ENCODE data around the gene TREX2. TPM values are rescaled to one million over a fixed set of nuclear protein-coding genes. Genes with fewer than 3 reads are reported as not detected.

The TREX2 gene
- total and polyA plus RNA-seq, 2 experiments from 2014 or later = 0.81 to 1.7 TPM

DNA sequence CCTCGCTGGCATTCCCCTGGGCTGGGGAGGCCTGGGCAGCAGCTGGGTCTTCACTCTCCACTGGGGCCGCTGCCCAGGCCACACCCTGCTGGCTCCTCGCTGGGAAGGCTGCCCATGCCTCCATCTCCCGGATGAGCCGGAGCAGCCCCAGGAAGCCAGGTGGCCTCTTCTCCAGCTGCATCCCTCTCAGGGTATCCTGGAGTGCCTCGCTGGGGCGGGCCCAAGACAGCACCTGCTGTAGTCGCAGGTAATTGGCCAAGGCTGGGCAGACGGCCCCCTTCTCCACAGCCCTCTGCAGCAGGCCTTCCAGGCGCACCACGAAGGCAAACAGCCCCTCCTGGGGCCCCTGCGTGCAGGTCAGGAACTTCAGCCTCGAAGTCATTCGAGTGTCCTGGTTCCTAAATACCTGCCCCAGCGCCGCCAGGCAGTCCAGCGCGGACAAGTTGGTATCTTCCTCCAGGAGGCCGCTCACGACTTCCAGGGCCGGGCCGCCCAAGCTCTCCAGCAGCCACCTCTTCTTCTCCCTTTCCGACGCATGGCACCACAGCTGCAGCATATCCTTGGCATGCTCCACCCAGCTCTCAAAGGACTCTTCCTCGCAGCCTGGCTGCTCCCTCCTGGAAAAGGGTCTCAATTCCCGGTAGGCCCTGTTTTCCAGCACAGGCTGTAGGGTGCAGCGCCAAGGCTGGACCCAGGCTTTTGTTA lies 48.4 kb downstream of the TREX2 start (continued):
- TF ChIP-seq, protein P1, sequence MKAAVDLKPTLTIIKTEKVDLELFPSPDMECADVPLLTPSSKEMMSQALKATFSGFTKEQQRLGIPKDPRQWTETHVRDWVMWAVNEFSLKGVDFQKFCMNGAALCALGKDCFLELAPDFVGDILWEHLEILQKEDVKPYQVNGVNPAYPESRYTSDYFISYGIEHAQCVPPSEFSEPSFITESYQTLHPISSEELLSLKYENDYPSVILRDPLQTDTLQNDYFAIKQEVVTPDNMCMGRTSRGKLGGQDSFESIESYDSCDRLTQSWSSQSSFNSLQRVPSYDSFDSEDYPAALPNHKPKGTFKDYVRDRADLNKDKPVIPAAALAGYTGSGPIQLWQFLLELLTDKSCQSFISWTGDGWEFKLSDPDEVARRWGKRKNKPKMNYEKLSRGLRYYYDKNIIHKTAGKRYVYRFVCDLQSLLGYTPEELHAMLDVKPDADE (IDR thresholded peaks at IDR 0.05) = no peak

DNA sequence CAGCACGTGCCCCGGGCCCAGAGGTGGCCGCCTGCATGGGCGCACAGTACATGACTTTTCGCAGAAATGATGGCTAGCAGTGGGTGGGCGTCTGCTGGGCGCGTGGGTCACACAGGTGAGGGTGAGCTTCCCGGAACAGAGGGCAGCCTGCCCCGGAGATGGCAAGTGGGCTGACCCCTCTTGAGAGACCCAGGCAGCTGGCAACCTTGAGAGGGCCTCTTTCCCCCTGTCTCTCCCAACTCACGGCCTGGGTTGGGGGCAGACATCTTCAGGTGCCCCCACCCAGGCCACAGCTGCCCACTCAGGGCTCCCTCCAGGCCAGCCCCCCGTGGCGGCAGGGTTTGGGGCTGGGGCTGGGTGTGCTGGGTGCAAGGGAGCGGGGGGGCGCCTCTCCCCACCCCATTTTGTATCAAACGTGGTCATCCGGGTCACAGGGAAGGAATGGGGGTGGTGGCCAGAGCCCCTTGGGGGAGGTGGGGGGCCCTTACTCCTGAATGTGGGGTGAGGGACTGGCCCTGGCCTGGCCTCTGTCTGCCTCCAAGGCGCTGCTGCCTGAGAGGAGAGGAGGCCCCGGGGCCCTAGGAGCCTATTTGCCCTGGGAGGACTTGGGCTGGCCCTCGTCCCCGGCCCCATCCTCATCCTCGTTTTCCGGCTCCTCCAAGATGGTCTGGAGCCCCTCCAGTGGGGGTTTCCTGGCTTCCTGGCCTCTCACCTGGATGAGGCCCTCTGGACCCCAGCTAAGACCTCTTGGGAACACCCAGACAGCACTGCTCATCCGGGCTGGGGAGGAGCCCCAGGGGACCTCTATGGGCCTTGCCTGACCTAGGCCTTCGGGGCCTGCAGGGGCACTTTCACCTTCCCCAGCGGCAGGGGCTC lies 49.3 kb downstream of the TREX2 start:
- Mint-ChIP-seq H3K4me3 (no peak overlapping the region), H3K9me3 (no peaks in the 10 kb centered on the region; the same call in 2 of the 3 replicates), H3K4me1 (peaks cover 7% of the 10 kb centered on the region; the same call in 2 of the 3 replicates), H3K27ac (no peak overlapping the region), H3K27me3 (ENCODE audit: insufficient read depth, low read depth, poor library complexity) (no peaks in the 10 kb centered on the region), H3K36me3 (ENCODE audit: low read depth) (no peaks in the 10 kb centered on the region)
- Histone ChIP-seq H3K4me2 (no peak overlapping the region), H3K79me2 (replicated peaks; ENCODE audit: insufficient read depth) (no peaks in the 10 kb centered on the region), H3K4me3 (no peak overlapping the region), H3K36me3 (ENCODE audit: insufficient read depth) (no peaks in the 10 kb centered on the region), H3K27ac (ENCODE audit: low read depth) (no peak overlapping the region), H3K9me2 (ENCODE audit: insufficient read depth) (no peaks in the 10 kb centered on the region), H3K4me1 (ENCODE audit: insufficient read depth) (no peaks in the 10 kb centered on the region), H4K20me1 (replicated peaks; ENCODE audit: insufficient read depth) (no peaks in the 10 kb centered on the region), H2AFZ (no peak overlapping the region), H3K27me3 (ENCODE audit: insufficient read depth) (no peaks in the 10 kb centered on the region), H3F3A (replicated peaks; ENCODE audit: low read depth) (no peaks in the 10 kb centered on the region)
- ATAC-seq (no peak), DNase-seq (ENCODE audit: low spot score) (no peak)
- no peak for TF ChIP-seq CTCF (conservative IDR thresholded peaks at IDR 0.05; ENCODE audit: low read depth in 2 of 2)
- TF ChIP-seq EZH2 (IDR thresholded peaks at IDR 0.05; ENCODE audit: low read depth, unreplicated experiment) = no peak
- TF ChIP-seq REST (IDR thresholded peaks at IDR 0.05; ENCODE audit: unreplicated experiment) = no peak
- no peak for TF ChIP-seq ZNF331 (CRISPR knock-in tag; IDR thresholded peaks at IDR 0.05; ENCODE audit: low read depth)
- no peak for TF ChIP-seq EZH2phosphoT487 (IDR thresholded peaks at IDR 0.05; ENCODE audit: unreplicated experiment)
- TF ChIP-seq, protein P2, sequence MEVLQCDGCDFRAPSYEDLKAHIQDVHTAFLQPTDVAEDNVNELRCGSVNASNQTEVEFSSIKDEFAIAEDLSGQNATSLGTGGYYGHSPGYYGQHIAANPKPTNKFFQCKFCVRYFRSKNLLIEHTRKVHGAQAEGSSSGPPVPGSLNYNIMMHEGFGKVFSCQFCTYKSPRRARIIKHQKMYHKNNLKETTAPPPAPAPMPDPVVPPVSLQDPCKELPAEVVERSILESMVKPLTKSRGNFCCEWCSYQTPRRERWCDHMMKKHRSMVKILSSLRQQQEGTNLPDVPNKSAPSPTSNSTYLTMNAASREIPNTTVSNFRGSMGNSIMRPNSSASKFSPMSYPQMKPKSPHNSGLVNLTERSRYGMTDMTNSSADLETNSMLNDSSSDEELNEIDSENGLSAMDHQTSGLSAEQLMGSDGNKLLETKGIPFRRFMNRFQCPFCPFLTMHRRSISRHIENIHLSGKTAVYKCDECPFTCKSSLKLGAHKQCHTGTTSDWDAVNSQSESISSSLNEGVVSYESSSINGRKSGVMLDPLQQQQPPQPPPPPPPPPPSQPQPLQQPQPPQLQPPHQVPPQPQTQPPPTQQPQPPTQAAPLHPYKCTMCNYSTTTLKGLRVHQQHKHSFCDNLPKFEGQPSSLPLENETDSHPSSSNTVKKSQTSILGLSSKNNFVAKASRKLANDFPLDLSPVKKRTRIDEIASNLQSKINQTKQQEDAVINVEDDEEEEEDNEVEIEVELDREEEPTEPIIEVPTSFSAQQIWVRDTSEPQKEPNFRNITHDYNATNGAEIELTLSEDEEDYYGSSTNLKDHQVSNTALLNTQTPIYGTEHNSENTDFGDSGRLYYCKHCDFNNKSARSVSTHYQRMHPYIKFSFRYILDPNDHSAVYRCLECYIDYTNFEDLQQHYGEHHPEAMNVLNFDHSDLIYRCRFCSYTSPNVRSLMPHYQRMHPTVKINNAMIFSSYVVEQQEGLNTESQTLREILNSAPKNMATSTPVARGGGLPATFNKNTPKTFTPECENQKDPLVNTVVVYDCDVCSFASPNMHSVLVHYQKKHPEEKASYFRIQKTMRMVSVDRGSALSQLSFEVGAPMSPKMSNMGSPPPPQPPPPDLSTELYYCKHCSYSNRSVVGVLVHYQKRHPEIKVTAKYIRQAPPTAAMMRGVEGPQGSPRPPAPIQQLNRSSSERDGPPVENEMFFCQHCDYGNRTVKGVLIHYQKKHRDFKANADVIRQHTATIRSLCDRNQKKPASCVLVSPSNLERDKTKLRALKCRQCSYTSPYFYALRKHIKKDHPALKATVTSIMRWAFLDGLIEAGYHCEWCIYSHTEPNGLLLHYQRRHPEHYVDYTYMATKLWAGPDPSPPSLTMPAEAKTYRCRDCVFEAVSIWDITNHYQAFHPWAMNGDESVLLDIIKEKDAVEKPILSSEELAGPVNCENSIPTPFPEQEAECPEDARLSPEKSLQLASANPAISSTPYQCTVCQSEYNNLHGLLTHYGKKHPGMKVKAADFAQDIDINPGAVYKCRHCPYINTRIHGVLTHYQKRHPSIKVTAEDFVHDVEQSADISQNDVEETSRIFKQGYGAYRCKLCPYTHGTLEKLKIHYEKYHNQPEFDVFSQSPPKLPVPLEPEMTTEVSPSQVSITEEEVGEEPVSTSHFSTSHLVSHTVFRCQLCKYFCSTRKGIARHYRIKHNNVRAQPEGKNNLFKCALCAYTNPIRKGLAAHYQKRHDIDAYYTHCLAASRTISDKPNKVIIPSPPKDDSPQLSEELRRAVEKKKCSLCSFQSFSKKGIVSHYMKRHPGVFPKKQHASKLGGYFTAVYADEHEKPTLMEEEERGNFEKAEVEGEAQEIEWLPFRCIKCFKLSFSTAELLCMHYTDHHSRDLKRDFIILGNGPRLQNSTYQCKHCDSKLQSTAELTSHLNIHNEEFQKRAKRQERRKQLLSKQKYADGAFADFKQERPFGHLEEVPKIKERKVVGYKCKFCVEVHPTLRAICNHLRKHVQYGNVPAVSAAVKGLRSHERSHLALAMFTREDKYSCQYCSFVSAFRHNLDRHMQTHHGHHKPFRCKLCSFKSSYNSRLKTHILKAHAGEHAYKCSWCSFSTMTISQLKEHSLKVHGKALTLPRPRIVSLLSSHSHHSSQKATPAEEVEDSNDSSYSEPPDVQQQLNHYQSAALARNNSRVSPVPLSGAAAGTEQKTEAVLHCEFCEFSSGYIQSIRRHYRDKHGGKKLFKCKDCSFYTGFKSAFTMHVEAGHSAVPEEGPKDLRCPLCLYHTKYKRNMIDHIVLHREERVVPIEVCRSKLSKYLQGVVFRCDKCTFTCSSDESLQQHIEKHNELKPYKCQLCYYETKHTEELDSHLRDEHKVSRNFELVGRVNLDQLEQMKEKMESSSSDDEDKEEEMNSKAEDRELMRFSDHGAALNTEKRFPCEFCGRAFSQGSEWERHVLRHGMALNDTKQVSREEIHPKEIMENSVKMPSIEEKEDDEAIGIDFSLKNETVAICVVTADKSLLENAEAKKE (CRISPR knock-in tag; IDR thresholded peaks at IDR 0.05) = no peak
- TF ChIP-seq, protein P1 (IDR thresholded peaks at IDR 0.05) = no peak

Data from GM23338 (cell line).